Fibroblast of villous mesenchyme (primary cell): Measurements from ENCODE around the gene SLC5A9. TPM values are rescaled to one million over a fixed set of nuclear protein-coding genes. Genes with fewer than 3 reads are reported as not detected.

Experiments
- DNase-seq: peaks from one replicate; pipeline ENCODE4 v3.0.0-alpha.2; 2010; ENCODE audit warnings: low read depth
- H3K4me3 ChIP-seq: 2 replicates; pipeline ENCODE4 v1.5.1; 2011; ENCODE audit warnings: low read depth, mild to moderate bottlenecking, low read length
- CTCF ChIP-seq: IDR thresholded peaks from 2 replicates; pipeline ENCODE4 v1.5.1; 2012; ENCODE audit warnings: low read depth, mild to moderate bottlenecking, low read length; ENCODE audit not compliant: insufficient read depth
- total RNA-seq: library from RNA; depleted of rRNA; stranded (reverse); fragments of >200 nt; gene quantifications from 2 replicates; pipeline ENCODE4 v1.2.3, GENCODE V29; 2012

Gene SLC5A9
- total RNA-seq, 1 donor: not detected

GRCh38 chr1:48187969-48188563, 34.5 kb upstream of the SLC5A9 start:
- H3K4me3 ChIP-seq: no peak overlapping the region
- no peak for DNase-seq
- TF ChIP-seq CTCF: no peak

GRCh38 chr1:48190881-48191280, 31.6 kb upstream of the SLC5A9 start:
- no peak for TF ChIP-seq CTCF
- H3K4me3 ChIP-seq: no peak overlapping the region
- DNase-seq: no peak

GRCh38 chr1:48194801-48195200, 27.7 kb upstream of the SLC5A9 start:
- DNase-seq: no peak
- no peak for TF ChIP-seq CTCF
- no peak overlapping the region for H3K4me3 ChIP-seq

- TF ChIP-seq CTCF: no peak
- DNase-seq: no peak
- no peak overlapping the region for H3K4me3 ChIP-seq
Observed at GRCh38 chr1:48196237-48196636, 26.3 kb upstream of the SLC5A9 start.

- no peak for DNase-seq
- H3K4me3 ChIP-seq: no peak overlapping the region
- no peak for TF ChIP-seq CTCF
Observed at GRCh38 chr1:48198970-48199369, 23.5 kb upstream of the SLC5A9 start.

GRCh38 chr1:48200166-48200900, 22.2 kb upstream of the SLC5A9 start:
- no peak for TF ChIP-seq CTCF
- no peak overlapping the region for H3K4me3 ChIP-seq
- DNase-seq: no peak
